Measurements from ENCODE around the gene WDR45. TPM values are rescaled to one million over a fixed set of nuclear protein-coding genes. Genes with fewer than 3 reads are reported as not detected.

The WDR45 gene
- total RNA-seq, 4 donors from 2014 or later: 65.8 to 122 (median 86.8) TPM

DNA sequence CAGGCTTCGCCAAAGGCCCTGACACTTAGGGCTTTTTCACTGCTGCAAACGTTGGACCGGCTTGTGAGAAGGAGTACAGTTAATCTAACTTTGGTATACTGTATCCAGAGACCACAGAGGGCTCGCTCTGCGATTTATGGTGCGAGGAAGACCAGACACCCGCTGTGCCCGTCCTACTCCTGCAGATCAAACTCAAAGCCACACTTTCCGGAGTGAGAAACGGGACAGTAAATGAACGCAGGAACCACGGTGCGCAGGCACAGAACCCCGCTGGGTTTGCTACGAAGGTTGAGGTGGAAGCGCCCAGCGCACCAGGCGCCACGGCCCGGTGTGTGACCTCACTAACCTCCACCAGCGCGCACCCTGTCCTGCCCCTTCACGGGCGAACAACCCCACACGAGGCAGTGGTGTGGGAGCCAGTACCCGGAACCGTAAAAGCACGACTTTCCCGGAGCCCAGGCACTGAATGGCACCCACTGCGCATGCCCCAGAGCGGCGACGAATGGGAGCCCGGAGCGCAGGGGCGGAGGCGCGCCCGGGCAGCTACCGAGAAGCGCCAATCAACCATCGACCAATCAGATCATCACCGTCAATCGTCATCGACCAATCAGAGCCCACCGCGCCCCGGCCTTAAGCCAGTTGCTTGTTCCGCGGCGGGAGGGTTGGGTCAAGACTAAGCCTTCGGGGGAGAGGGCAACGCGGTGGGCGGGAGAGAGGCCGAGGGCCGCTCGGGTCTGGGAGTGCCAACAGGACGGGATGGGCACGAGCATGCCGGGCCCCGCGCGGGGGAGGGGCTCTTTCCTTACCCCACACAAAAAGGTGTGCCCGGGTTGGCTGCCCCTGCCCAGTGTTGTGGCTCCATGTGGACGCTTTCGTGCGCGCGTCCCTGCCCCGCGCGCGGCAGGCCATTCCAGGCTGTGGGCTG lies 21.3 kb upstream of the WDR45 start:
- TF ChIP-seq EP300 (IDR thresholded peaks at IDR 0.05) (no peak), POLR2AphosphoS5 (IDR thresholded peaks at IDR 0.05) (peak in 1 of 3 donors; percentile 19), POLR2A (IDR thresholded peaks at IDR 0.05) (no peak)
- TF ChIP-seq, protein P1, sequence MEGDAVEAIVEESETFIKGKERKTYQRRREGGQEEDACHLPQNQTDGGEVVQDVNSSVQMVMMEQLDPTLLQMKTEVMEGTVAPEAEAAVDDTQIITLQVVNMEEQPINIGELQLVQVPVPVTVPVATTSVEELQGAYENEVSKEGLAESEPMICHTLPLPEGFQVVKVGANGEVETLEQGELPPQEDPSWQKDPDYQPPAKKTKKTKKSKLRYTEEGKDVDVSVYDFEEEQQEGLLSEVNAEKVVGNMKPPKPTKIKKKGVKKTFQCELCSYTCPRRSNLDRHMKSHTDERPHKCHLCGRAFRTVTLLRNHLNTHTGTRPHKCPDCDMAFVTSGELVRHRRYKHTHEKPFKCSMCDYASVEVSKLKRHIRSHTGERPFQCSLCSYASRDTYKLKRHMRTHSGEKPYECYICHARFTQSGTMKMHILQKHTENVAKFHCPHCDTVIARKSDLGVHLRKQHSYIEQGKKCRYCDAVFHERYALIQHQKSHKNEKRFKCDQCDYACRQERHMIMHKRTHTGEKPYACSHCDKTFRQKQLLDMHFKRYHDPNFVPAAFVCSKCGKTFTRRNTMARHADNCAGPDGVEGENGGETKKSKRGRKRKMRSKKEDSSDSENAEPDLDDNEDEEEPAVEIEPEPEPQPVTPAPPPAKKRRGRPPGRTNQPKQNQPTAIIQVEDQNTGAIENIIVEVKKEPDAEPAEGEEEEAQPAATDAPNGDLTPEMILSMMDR (IDR thresholded peaks at IDR 0.05): no peak
- DNase-seq (ENCODE audit: low spot score in 2 of 2): peak; percentile 92 to 94
- 33% methylated on average over 15 of the region's 74 CpGs for WGBS
- Histone ChIP-seq H3K27ac (peak overlapping the region; percentile 80), H3K9me3 (no peaks in the 10 kb centered on the region), H3K36me3 (no peaks in the 10 kb centered on the region), H3K4me1 (no peaks in the 10 kb centered on the region), H3K27me3 (no peaks in the 10 kb centered on the region), H3K4me3 (peak overlapping the region; percentile 58)

DNA sequence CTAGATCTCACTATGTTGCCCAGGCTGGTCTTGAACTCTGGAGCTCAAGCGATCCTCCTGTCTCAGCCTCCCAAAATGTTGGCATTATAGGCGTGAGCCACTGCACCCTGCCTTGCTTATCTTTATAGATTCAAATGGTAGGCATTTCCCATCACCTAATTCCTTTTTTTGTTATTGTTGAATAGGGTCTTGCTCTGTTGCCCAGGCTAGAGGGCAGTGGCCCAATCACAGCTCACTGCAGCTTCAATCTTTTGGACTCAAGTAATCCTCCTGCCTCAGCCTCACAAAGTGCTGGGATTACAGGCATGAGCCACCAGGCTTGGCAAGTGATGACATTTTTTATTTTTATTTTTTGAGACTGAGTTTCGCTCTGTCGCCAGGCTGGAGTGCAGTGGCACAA lies 16.7 kb upstream of the WDR45 start:
- no peaks in the 10 kb centered on the region for H3K36me3 ChIP-seq
- no peaks in the 10 kb centered on the region for H3K4me1 ChIP-seq
- TF ChIP-seq POLR2AphosphoS5 (IDR thresholded peaks at IDR 0.05) (no peak), POLR2A (IDR thresholded peaks at IDR 0.05) (no peak), EP300 (IDR thresholded peaks at IDR 0.05) (no peak)
- TF ChIP-seq, protein P1 (IDR thresholded peaks at IDR 0.05): no peak
- H3K4me3 ChIP-seq: no peak overlapping the region
- 89% methylated on average over 4 of the region's 4 CpGs for WGBS
- H3K27me3 ChIP-seq: no peaks in the 10 kb centered on the region
- no peak for DNase-seq (ENCODE audit: low spot score in 2 of 2)
- H3K27ac ChIP-seq: no peak overlapping the region
- no peaks in the 10 kb centered on the region for H3K9me3 ChIP-seq

DNA sequence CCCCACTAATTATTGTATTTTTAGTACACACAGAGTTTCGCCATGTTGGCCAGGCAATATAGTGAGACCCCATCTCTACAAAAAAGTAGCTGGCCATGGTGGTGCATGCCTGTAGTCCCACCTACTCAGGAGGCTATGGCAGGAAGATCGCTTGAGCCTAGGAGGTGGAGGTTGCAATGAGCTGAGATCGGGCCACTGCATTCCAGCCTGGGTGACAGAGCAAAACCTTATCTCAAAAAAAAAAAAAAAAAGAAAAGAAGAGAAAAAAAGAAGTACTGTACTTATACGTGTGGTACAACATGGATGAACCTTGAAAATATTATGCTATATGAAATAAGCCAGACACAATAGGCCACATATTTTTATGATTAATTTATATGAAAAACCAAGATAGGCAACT lies 9.9 kb upstream of the WDR45 start:
- DNase-seq (ENCODE audit: low spot score in 2 of 2): no peak
- H3K27me3 ChIP-seq: no peaks in the 10 kb centered on the region
- no peaks in the 10 kb centered on the region for H3K9me3 ChIP-seq
- H3K4me3 ChIP-seq: no peak overlapping the region
- WGBS: 84% methylated on average over 4 of the region's 4 CpGs
- no peaks in the 10 kb centered on the region for H3K4me1 ChIP-seq
- no peak for TF ChIP-seq POLR2A (IDR thresholded peaks at IDR 0.05)
- no peak for TF ChIP-seq EP300 (IDR thresholded peaks at IDR 0.05)
- TF ChIP-seq POLR2AphosphoS5 (IDR thresholded peaks at IDR 0.05): no peak
- TF ChIP-seq, protein P1 (IDR thresholded peaks at IDR 0.05): no peak
- no peaks in the 10 kb centered on the region for H3K36me3 ChIP-seq
- no peak overlapping the region for H3K27ac ChIP-seq

DNA sequence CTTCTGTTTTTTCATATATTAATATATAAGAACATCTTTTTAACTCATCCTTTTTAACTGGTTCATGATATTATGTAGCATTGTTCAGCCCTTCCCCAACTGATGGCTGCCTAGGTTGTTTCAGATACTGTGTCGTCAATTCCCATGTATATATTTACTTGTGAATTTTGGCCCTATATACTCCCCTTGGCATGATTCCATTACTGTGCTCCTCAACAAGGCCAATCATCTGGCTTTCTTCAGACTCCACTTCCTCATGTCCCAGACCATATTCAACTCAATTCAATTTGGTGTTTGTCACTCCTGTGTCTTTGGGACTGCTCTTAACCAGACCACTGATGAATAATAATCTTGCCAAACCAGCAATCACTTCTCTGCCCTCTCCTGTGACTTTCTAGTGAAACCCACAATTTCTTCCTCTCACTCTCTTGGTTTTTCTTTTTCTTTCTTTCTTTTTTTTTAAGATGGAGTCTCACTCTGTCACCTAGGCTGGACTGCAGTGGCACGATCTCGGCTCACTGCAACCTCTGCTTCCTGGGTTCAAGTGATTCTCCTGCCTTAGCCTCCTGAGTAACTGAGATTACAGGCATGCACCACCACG lies 2.7 kb upstream of the WDR45 start:
- H3K4me3 ChIP-seq: no peak overlapping the region
- 85% methylated on average over 4 of the region's 4 CpGs for WGBS
- peaks cover 9% of the 10 kb centered on the region for H3K4me1 ChIP-seq
- H3K36me3 ChIP-seq: peaks cover 5% of the 10 kb centered on the region
- H3K27ac ChIP-seq: no peak overlapping the region
- DNase-seq (ENCODE audit: low spot score in 2 of 2): no peak
- no peaks in the 10 kb centered on the region for H3K9me3 ChIP-seq
- no peak for TF ChIP-seq POLR2AphosphoS5 (IDR thresholded peaks at IDR 0.05)
- TF ChIP-seq, protein P1 (IDR thresholded peaks at IDR 0.05): no peak
- TF ChIP-seq EP300 (IDR thresholded peaks at IDR 0.05): no peak
- no peaks in the 10 kb centered on the region for H3K27me3 ChIP-seq

DNA sequence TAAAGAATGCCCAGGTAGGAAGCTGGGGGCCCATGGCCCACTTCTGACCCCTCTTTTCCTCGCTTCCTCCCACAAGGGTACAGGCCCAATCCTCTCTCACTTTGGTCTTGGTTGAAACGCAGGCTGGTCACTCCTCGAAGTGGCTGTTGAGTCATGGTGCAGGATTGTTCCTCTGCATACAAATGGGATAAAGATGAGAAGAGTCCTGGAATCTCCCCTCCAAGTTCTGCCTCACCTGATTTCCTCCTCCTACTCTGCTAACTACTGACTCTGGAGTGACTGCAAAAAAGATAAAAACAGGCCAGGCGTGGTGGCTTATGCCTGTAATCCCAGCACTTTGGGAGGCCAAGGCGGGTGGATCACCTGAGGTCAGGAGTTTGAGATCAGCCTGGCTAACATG lies 1.7 kb downstream of the WDR45 start:
- Histone ChIP-seq H3K4me3 (no peak overlapping the region), H3K27me3 (no peaks in the 10 kb centered on the region), H3K36me3 (peaks cover 5% of the 10 kb centered on the region), H3K27ac (no peak overlapping the region), H3K4me1 (peaks cover 15% of the 10 kb centered on the region), H3K9me3 (no peaks in the 10 kb centered on the region)
- 73% methylated on average over 5 of the region's 5 CpGs for WGBS
- no peak for DNase-seq (ENCODE audit: low spot score in 2 of 2)
- TF ChIP-seq, protein P1 (IDR thresholded peaks at IDR 0.05): no peak
- TF ChIP-seq EP300 (IDR thresholded peaks at IDR 0.05) (no peak), POLR2AphosphoS5 (IDR thresholded peaks at IDR 0.05) (no peak)
